Testis (tissue), 2 donors: ENCODE measurements around the gene HOXA5.

Experiments
- CTCF ChIP-seq, 3 experiments: fragments of 450-650 bp in 2 of 3; fragments of 200-600 bp in 1 of 3; sonication (generic) in 1 of 3; IDR thresholded peaks; one replicate each; pipeline ENCODE4 v1.5.1; 2016 to 2019; ENCODE audit warnings: antibody characterized with exemption in 3 of 3, mild to moderate bottlenecking in 2 of 3, moderate library complexity in 1 of 3
- POLR2A ChIP-seq: fragments of 450-650 bp; IDR thresholded peaks from one replicate; pipeline ENCODE4 v1.6.1; 2017; ENCODE audit warnings: antibody characterized with exemption, mild to moderate bottlenecking, moderate library complexity

- TF ChIP-seq CTCF (IDR thresholded peaks at IDR 0.05) (no peak), POLR2A (no peak)
These were observed 50.7 kb downstream of the HOXA5 start for GRCh38 chr7:27092819-27093110.
